Uterus (tissue), 4 donors: Measurements from ENCODE around the gene KLK15. TPM values are rescaled to one million over a fixed set of nuclear protein-coding genes. Genes with fewer than 3 reads are reported as not detected.

ENCODE experiments used
- DNase-seq, 2 donors: peaks; one replicate each; pipeline ENCODE4 v3.0.0-alpha.2; 2019 to 2020
- H3K27ac ChIP-seq, 2 donors: fragments of 200-600 bp; sonication (generic); 1 replicate in 1 of 2; 2 replicates in 1 of 2; pipeline ENCODE4 v1.5.1; 2016 to 2018
- H3K27me3 ChIP-seq, 2 donors: fragments of 200-600 bp; sonication (generic); one replicate each; pipeline ENCODE4 v1.5.1; 2018 to 2019; ENCODE audit warnings: control low read depth in 1 of 2
- H3K36me3 ChIP-seq, 2 donors: fragments of 200-600 bp; sonication (generic); one replicate each; pipeline ENCODE4 v1.5.1; 2019; ENCODE audit warnings: control low read depth in 1 of 2
- H3K4me1 ChIP-seq, 2 donors: fragments of 200-600 bp; sonication (generic); one replicate each; pipeline ENCODE4 v1.5.1; 2018 to 2019; ENCODE audit warnings: control low read depth in 1 of 2
- H3K4me3 ChIP-seq, 2 donors: fragments of 200-600 bp; sonication (generic); 1 replicate in 1 of 2; 2 replicates in 1 of 2; pipeline ENCODE4 v1.5.1; 2018 to 2019; ENCODE audit warnings: mild to moderate bottlenecking in 1 of 2
- H3K9me3 ChIP-seq, 2 donors: fragments of 200-600 bp; sonication (generic); one replicate each; pipeline ENCODE4 v1.5.1; 2019; ENCODE audit warnings: control low read depth in 1 of 2
- POLR2A ChIP-seq, 2 donors: fragments of 450-650 bp; IDR thresholded peaks; one replicate each; pipeline ENCODE4 v1.6.1; 2016; ENCODE audit warnings: antibody characterized with exemption in 2 of 2, mild to moderate bottlenecking in 1 of 2, moderate library complexity in 1 of 2
- intact Hi-C: fragments of 100-400 bp; cut with DNase I; formaldehyde crosslinking; loops from one replicate; pipeline ENCODE4 v1.15.1; 2023; ENCODE audit warnings: low total_unique reads
- total RNA-seq, 4 donors: library from RNA; depleted of rRNA in 3 of 4; stranded (reverse); fragments of >200 nt in 3 of 4; gene quantifications; one replicate each; pipeline versions ENCODE4 v1.1.0 to v1.2.4, GENCODE V29; 2014 to 2023
- TF ChIP-seq, protein P1 (sequence below), 4 experiments: fragments of 200-600 bp in 2 of 4; fragments of 450-650 bp in 2 of 4; sonication (generic) in 2 of 4; IDR thresholded peaks; one replicate each; pipeline ENCODE4 v1.5.1; 2016 to 2019; ENCODE audit warnings: antibody characterized with exemption in 4 of 4, mild to moderate bottlenecking in 2 of 4, moderate library complexity in 1 of 4
- donor health status: DM: yes; HTN: yes; CAD: no.

KLK15 gene
- total RNA-seq, 4 donors from 2014 or later = not detected

GRCh38 chr19:50837300-50837699 is 3.9 kb upstream of the KLK15 start:
- H3K27me3 ChIP-seq = peaks cover 0 to 9% of the 10 kb centered on the region in 2 donors

DNA sequence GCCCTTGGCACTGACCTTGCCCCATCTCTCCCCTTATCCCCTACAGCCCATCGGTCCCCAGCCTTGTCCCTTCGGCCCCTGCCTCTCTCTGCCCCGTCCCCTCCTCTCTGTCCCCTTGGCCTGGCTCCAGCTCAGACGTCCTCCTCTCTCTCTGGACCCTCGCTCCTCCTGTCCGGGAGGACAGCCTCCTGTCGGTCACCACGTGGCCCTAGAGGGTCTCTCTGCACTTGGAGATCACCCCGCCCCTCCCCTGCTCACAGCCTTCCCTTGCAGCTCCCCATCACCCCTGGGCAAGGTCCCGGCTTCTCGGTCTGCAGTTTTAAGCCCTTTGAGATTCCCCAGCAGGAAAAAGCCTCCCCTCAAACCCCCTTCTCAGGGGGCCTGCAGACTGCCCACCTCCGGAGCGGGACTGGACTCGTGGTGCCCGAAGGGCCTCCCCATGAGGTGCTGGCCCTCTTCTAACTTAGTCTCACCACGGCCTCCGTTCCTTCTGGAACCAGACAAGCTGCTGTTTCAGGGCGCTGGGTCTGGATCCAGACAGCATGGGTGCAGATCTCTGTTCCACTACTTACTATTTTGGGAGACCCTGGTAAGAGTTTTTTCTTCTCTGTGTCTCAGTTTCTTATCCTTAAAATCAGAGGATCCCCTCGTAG is 3.3 kb upstream of the KLK15 start:
- Histone ChIP-seq H3K4me3 (no peak overlapping the region), H3K27ac (no peak overlapping the region)
- intact Hi-C loops = no loop called here

More at GRCh38 chr19:50837300-50837699, 3.9 kb upstream of the KLK15 start:
- intact Hi-C loops = no loop called here
- no peak overlapping the region for H3K27ac ChIP-seq
- peaks cover 0 to 9% of the 10 kb centered on the region in 2 donors for H3K4me1 ChIP-seq
- H3K9me3 ChIP-seq = peaks cover 0 to under 1% of the 10 kb centered on the region in 2 donors
- no peak for TF ChIP-seq POLR2A (IDR thresholded peaks at IDR 0.05)
- no peaks in the 10 kb centered on the region for H3K36me3 ChIP-seq
- H3K4me3 ChIP-seq = no peak overlapping the region
- DNase-seq = no peak

GRCh38 chr19:50835785-50836542 is 2.6 kb upstream of the KLK15 start:
- intact Hi-C loops = no loop called here
- peaks cover 0 to 9% of the 10 kb centered on the region in 2 donors for H3K4me1 ChIP-seq
- no peak overlapping the region for H3K27ac ChIP-seq
- TF ChIP-seq POLR2A (IDR thresholded peaks at IDR 0.05) = peak in 1 of 2 donors; percentile 69
- TF ChIP-seq, protein P1, sequence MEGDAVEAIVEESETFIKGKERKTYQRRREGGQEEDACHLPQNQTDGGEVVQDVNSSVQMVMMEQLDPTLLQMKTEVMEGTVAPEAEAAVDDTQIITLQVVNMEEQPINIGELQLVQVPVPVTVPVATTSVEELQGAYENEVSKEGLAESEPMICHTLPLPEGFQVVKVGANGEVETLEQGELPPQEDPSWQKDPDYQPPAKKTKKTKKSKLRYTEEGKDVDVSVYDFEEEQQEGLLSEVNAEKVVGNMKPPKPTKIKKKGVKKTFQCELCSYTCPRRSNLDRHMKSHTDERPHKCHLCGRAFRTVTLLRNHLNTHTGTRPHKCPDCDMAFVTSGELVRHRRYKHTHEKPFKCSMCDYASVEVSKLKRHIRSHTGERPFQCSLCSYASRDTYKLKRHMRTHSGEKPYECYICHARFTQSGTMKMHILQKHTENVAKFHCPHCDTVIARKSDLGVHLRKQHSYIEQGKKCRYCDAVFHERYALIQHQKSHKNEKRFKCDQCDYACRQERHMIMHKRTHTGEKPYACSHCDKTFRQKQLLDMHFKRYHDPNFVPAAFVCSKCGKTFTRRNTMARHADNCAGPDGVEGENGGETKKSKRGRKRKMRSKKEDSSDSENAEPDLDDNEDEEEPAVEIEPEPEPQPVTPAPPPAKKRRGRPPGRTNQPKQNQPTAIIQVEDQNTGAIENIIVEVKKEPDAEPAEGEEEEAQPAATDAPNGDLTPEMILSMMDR (IDR thresholded peaks at IDR 0.05) = no peak
- H3K27me3 ChIP-seq = peaks cover 0 to 9% of the 10 kb centered on the region in 2 donors
- peak in 1 of 2 donors; percentile 29 for DNase-seq
- H3K9me3 ChIP-seq = no peaks in the 10 kb centered on the region
- no peaks in the 10 kb centered on the region for H3K36me3 ChIP-seq
- H3K4me3 ChIP-seq = peak overlapping the region in 1 of 2 donors; percentile 23

More for the DNA sequence above, 3.3 kb upstream of the KLK15 start:
- TF ChIP-seq POLR2A (IDR thresholded peaks at IDR 0.05) = no peak
- TF ChIP-seq, protein P1 (IDR thresholded peaks at IDR 0.05) = no peak
- peaks cover 0 to 9% of the 10 kb centered on the region in 2 donors for H3K4me1 ChIP-seq
- H3K27me3 ChIP-seq = peaks cover 0 to 9% of the 10 kb centered on the region in 2 donors
- DNase-seq = no peak
- no peaks in the 10 kb centered on the region for H3K36me3 ChIP-seq
- H3K9me3 ChIP-seq = no peaks in the 10 kb centered on the region

- Histone ChIP-seq H3K4me3 (peak overlapping the region in 1 of 2 donors; percentile 23), H3K4me1 (peaks cover 0 to 9% of the 10 kb centered on the region in 2 donors), H3K27ac (no peak overlapping the region), H3K27me3 (peaks cover 0 to 9% of the 10 kb centered on the region in 2 donors), H3K36me3 (no peaks in the 10 kb centered on the region), H3K9me3 (no peaks in the 10 kb centered on the region)
- TF ChIP-seq, protein P1 (IDR thresholded peaks at IDR 0.05) = no peak
- no peak for TF ChIP-seq POLR2A (IDR thresholded peaks at IDR 0.05)
- intact Hi-C loops = no loop called here
- no peak for DNase-seq
Observed at GRCh38 chr19:50835103-50835784, 1.9 kb upstream of the KLK15 start.

GRCh38 chr19:50833802-50834167 is 411 bp upstream of the KLK15 start:
- Histone ChIP-seq H3K36me3 (no peaks in the 10 kb centered on the region), H3K4me1 (peaks cover 0 to 9% of the 10 kb centered on the region in 2 donors), H3K27me3 (peaks cover 0 to 9% of the 10 kb centered on the region in 2 donors), H3K9me3 (no peaks in the 10 kb centered on the region), H3K27ac (no peak overlapping the region), H3K4me3 (no peak overlapping the region)
- DNase-seq = no peak
- intact Hi-C loops = no loop called here
- TF ChIP-seq POLR2A (IDR thresholded peaks at IDR 0.05) = no peak
- TF ChIP-seq, protein P1 (IDR thresholded peaks at IDR 0.05) = no peak
